NCI-H2081 (cell line): Measurements from ENCODE around the gene DOLPP1.
A peak's percentile ranks its signal among the peaks of the same experiment; 100 is the strongest.

Source experiments
- DNase-seq, 2 experiments: peaks; one replicate each; lab custom pipeline; 2025; lab: John Stamatoyannopoulos, UW

Gene DOLPP1

DNA sequence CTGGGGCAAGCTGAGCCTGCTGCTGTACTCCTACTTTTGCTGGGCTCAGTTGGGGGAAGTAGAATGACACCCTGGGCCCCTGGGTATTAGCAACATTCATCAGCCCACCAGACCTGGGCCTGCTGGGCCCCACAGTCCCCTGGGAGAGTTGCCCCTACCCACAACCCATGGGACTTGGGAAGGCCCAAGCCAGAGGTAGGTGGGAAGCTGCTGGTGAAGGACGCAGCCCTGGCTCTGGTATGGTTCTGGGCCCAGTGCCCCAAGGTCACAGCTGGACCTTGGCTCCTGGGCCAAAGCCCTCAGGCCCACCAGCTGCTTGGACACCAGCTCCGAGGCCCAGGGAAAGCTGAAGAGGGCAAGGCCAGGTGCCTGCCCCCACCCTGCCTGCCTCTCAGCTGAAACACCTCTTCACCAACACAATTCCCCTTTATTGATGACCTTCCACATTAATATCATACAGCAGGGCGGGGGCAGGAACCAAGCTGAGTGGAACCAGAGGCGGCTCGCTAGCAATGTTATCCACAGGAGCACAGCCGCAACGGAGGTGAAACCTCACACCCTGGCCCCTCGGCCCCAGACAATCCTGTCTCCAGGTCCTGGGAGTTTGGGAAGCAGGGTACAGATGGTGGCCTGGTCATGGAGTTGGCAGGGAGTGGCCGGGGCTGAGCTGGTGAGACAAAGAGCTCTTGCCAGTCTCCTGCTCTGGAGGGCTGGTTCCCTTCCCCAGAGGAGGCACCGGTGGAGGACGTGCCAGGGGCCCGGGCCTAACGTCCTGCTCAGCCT lies 13.7 kb downstream of the DOLPP1 start:
- no peak for DNase-seq

- no peak for DNase-seq
Observed at GRCh38 chr9:129095170-129095667, 14.3 kb downstream of the DOLPP1 start.

GRCh38 chr9:129095908-129096307 lies 15.0 kb downstream of the DOLPP1 start:
- DNase-seq = no peak

DNA sequence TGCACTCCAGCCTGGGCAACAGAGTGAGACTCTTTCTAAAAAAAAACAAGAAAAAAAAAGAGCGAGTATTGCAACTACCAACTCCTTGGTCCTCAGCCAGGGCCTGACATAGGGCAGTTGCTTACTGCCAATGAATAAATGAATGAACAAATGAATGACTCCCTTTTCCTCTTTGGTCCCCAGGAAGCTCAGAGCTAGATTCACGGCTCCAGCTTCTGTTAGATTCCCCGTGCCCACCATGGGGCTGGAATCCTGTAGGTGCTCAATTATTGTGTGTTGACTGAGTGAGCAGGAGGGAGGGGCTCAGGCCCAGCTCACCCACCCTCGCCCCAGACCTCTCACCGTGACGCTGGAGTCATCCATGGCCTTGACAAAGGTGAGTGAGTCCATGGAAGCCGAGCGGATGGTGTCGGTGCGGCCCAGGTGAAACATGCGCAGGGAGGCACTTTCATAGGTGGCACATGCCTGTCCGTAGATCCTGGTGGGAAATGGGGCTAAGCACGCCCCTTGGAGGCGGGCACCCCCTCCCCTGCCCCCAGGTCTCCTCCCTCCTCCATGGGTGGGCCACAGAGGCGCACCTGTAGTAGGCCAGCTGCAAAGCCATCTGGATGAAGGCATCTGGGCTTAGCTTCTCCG lies 16.9 kb downstream of the DOLPP1 start:
- no peak for DNase-seq

GRCh38 chr9:129098328-129098727 lies 17.4 kb downstream of the DOLPP1 start:
- DNase-seq = no peak

DNA sequence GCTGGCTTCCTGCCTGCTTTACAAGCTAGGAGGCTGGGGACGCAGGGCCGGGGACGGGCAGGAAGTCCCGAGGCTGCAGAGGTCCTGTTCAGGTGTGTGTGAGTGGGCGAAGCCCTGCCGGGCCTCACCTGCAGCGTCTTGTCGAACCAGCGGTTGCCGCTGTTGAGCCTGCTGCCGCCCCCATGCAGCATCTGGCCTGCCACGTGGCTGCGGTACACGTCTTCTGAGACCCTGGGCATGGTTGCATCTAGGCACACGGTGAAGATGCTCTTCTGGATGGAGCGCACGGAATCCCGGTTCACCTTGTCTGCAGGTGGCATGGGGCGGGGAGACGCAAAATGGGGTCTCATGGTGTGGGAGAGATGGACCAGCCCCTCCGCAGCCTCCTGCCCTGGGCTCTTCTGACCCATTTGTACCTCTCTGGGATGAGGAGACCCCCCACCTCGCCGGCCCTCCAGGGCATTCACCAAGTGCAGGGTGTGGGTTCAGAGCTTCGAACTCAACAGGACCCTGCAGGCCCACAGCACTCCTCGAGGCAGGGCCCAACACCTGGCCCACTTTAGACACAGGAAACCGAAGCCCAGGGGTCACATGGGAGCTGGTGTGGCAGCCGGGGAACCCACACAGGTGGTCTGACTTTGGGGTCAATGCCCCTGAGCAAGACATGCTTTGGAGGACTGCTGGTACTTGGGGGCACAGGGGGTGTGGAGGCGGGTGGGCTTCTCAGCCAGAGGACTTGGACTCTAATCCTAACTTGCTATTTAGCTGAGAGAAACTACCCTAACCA lies 19.7 kb downstream of the DOLPP1 start:
- no peak for DNase-seq

- DNase-seq = no peak
Observed at GRCh38 chr9:129101279-129101678, 20.4 kb downstream of the DOLPP1 start.

DNA sequence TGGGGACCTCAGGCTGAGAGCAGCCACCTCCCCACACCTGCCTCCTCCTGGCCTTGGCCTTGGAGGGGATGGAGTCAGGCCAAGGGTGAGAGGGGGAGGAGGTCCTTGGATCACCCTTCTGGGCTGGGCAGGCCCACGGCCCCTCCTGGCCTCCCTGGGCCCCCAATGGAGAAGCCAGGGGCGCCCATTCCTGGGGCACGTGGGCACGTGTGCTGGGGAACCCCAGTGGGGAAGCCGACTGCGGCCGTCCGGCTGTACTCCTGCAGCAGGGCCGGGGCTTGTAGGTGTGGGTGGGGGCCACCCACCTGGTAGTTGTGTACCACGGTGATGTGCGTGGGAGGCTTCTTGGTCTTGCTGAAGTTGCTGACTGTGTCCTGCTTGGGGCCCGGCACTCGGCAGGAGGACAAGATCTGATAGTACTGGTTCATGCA lies 21.2 kb downstream of the DOLPP1 start:
- no peak for DNase-seq

DNA sequence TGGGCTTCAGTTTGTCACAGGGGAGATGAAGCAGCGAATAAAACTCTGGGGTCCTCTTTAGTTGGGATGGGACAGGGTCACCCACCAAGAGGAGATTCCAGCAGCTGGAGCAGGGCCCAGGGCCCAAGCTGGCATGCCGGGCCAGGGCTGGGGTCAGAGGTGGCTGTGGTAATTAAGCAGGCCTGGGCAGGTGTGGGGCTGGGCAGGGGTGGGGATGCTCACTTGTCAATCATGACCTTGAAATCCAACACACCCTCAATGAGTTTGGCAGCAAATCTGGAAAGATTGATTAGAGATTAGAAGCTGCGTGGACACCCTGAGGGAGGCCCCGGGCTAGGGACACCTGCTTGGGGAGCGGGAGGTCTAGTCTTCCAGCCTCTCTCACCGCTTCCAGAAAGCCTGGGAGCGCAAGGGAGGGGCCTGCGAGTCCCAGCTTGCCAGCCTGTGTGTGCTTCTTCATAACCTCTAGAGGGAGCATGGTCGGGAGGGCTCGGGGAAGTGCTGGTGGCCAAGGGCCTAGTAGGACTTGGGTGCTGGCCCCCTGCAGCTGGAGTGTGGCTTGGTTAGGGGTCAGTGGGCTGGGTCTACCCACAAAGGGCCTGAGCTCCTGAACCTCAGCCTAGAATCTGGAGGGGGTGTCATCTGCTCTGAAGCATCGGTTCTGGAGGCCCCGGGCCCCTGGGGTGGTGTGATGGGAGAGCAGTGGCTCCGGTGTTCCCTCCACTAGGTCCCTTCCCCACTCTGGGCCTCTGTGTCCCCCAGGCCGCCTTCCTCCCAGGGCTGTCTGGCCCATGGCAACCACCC lies 22.1 kb downstream of the DOLPP1 start:
- DNase-seq = peak in 1 of 2 experiments; percentile 39

- no peak for DNase-seq
Observed at GRCh38 chr9:129103595-129103965, 22.7 kb downstream of the DOLPP1 start.

DNA sequence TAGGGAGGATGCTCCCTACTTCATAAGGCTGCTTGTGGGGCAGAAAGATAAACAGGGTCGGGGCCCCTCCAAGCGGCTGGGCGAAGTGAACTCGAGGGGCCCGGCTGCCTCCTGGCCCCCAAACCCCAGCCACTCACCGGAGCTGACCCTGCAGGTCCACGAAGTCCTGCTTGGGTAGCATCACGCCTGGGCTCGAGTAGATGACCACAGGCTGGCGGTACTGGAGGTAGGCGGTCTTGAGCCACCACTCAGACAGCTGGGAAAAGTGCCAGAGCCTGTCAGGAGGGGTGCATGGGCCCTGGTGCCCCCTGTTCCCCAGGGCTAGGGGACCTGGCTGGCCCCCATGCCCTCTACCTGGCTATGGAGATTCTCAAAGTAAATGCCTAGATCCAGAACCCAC lies 23.1 kb downstream of the DOLPP1 start:
- no peak for DNase-seq

DNA sequence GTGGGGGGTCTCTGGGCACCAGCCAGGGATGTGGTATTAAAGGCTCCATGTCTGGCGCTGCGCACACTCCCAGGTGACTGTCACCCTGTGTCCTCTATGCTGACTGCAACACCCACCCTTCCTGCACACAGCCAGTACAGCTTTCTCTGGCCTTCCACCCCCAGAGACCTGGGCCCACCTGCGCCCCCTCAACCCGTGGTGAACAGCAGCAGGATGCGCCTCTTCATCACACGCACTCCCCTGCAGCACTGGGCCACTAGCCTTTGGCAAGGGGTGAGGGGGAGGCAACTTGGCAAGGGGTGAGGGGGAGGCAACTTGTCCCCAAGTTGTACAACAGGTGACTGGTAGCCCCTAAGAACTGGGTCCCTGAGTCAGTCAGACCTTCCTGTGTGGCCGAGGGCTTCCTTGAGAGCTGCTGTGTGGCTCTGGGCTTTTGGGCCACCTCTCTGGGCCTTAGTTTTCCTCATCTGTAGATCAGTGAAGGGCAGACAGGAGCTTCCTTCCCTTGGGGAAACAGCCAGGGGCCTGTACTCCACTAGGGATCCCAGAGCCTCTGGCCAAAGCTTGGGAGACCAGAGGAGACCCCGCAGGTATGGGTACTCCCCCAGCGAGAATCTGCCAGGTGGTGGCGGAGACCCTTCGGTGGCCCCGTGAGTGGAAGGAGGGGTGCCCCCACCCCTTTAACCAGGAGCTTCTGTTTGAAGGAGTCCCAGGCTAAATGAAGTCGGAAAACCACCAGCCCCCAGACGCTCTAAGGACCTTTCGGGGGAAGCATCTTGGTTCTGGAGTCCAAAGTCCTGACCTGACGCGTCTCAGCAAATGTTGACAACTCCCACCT lies 25.2 kb downstream of the DOLPP1 start:
- no peak for DNase-seq

GRCh38 chr9:129107651-129108050 lies 26.7 kb downstream of the DOLPP1 start:
- DNase-seq = no peak

DNA sequence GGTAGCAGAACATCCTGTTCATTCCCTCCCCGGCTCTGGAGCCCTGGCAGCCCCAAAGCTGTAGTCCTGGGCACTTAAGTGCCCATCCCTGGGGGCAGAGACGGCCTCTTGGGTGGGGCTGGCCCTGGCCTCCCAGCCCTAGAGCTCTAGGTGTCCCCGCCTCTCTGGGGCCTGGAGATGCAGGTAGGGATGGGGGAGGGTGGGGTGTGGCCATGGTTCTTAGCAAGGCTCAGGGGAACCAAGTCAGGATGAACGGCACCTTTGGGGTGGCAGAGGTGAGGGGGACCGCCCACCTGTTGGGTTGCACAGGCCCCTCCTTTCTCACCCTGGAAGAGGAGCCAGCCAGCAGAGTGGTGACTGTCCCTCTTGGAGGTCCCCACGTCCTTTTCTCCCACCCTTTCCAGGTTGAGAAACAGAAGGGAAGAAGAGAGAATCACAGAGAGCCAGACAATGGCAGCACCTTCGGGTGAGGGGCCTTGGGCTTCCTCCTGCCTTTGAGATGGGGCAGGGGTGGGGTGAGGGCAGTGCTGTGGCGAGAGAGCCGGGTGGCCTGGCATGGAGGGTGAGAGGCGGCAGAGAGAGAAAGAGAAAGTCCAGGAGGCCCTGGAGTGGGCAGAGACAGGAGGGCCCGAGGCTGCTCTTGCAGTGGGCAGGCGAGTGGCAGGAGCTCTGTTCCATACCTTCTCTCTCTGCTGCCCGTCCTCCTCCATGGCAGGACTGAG lies 27.3 kb downstream of the DOLPP1 start:
- no peak for DNase-seq

- peak in 1 of 2 experiments; percentile 8 for DNase-seq
Observed at GRCh38 chr9:129108805-129109536, 28.1 kb downstream of the DOLPP1 start.

DNA sequence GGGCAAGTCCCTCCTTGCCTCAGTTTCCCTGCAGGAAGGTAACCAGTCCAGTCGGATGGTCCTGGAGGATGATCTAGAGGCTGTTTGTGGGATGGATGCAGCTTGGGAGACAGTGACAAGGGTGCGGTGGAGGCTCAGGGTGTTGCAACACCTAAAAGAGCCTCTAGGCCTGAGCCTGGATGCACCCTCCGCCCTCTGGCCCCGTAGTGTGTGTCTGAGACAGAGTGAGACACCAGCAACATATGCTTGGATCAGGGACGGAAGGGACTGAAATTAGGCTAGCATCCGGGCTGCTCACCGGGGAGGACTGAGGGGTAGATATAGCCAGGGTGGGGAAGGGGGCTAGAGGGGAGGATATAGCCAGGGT lies 28.6 kb downstream of the DOLPP1 start:
- no peak for DNase-seq

- DNase-seq = no peak
Observed at GRCh38 chr9:129109952-129110739, 29.2 kb downstream of the DOLPP1 start.

- DNase-seq = peak; percentile 90 to 93
Observed at GRCh38 chr9:129110740-129111527, 30.0 kb downstream of the DOLPP1 start, which contains the start of the genes CRAT and PTPA. CRAT (minus strand) TSS chr9:129110793; CDS start chr9:129110509, 284 bp downstream. PTPA (plus strand) TSS chr9:129111415; CDS start chr9:129111601, 186 bp downstream.
